HEK293T (cell line): ENCODE results near the gene CCDC126.

ENCODE experiments used
- CTCF ChIA-PET: fragments of 350-600 bp; formaldehyde crosslinking; extraction: SDS; loops from one replicate; lab custom pipeline; 2021; ENCODE audit warnings: antibody characterized with exemption, inconsistent platforms; lab: Yijun Ruan, JAX
- POLR2A ChIA-PET: fragments of 350-600 bp; formaldehyde crosslinking; extraction: SDS; loops from one replicate; lab custom pipeline; 2020; ENCODE audit warnings: antibody characterized with exemption, inconsistent platforms; lab: Yijun Ruan, JAX
- DNase-seq: peaks from one replicate; pipeline ENCODE4 v3.0.0; 2012; ENCODE audit warnings: mixed read lengths; ENCODE audit errors: extremely low spot score
- ARNT ChIP-seq: fragments of 450-650 bp; IDR thresholded peaks from 2 replicates; pipeline ENCODE4 v1.6.1; 2017; ENCODE audit warnings: mild to moderate bottlenecking
- BHLHE40 ChIP-seq: fragments of 450-650 bp; IDR thresholded peaks from 2 replicates; pipeline ENCODE4 v1.6.1; 2016; ENCODE audit warnings: mild to moderate bottlenecking, moderate library complexity, borderline replicate concordance
- CTBP1 ChIP-seq: fragments of 450-650 bp; IDR thresholded peaks from 2 replicates; pipeline ENCODE4 v1.6.1; 2016; ENCODE audit warnings: borderline replicate concordance
- ELF4 ChIP-seq: fragments of 450-650 bp; IDR thresholded peaks from 2 replicates; pipeline ENCODE4 v1.6.1; 2017; ENCODE audit warnings: antibody characterized with exemption
- FOXA1 ChIP-seq: fragments of 450-650 bp; IDR thresholded peaks from 2 replicates; pipeline ENCODE4 v1.6.1; 2016; ENCODE audit warnings: mild to moderate bottlenecking
- FOXK2 ChIP-seq: fragments of 450-650 bp; IDR thresholded peaks from 2 replicates; pipeline ENCODE4 v1.6.1; 2016; ENCODE audit warnings: mild to moderate bottlenecking
- FOXM1 ChIP-seq: fragments of 450-650 bp; IDR thresholded peaks from 2 replicates; pipeline ENCODE4 v1.6.1; 2017; ENCODE audit warnings: mild to moderate bottlenecking, borderline replicate concordance
- HDGF ChIP-seq: fragments of 450-650 bp; IDR thresholded peaks from 2 replicates; pipeline ENCODE4 v1.6.1; 2017; ENCODE audit warnings: antibody characterized with exemption, borderline replicate concordance
- L3MBTL2 ChIP-seq: fragments of 450-650 bp; conservative IDR thresholded peaks from 2 replicates; pipeline ENCODE4 v1.6.1; 2016; ENCODE audit warnings: mild to moderate bottlenecking
- LEF1 ChIP-seq: fragments of 450-650 bp; IDR thresholded peaks from 2 replicates; pipeline ENCODE4 v1.6.1; 2017; ENCODE audit warnings: mild to moderate bottlenecking, borderline replicate concordance
- NFRKB ChIP-seq: fragments of 450-650 bp; IDR thresholded peaks from 2 replicates; pipeline ENCODE4 v1.6.1; 2016; ENCODE audit warnings: mild to moderate bottlenecking, moderate library complexity
- PKNOX1 ChIP-seq: fragments of 450-650 bp; IDR thresholded peaks from 2 replicates; pipeline ENCODE4 v1.6.1; 2016
- SP1 ChIP-seq: fragments of 450-650 bp; IDR thresholded peaks from 2 replicates; pipeline ENCODE4 v1.6.1; 2017
- SUZ12 ChIP-seq: fragments of 450-650 bp; IDR thresholded peaks from 2 replicates; pipeline ENCODE4 v1.6.1; 2016; ENCODE audit warnings: mild to moderate bottlenecking
- TARDBP ChIP-seq: fragments of 450-650 bp; IDR thresholded peaks from 2 replicates; pipeline ENCODE4 v1.6.1; 2016
- ZNF384 ChIP-seq: fragments of 450-650 bp; IDR thresholded peaks from 2 replicates; pipeline ENCODE4 v1.6.1; 2016

CCDC126 gene

GRCh38 chr7:23604296-23604640 lies 7.1 kb downstream of the CCDC126 start:
- CTCF ChIA-PET = no interaction called here
- TF ChIP-seq ARNT (no peak), BHLHE40 (no peak), TARDBP (no peak), HDGF (no peak), ZNF384 (no peak), SP1 (no peak), PKNOX1 (no peak), SUZ12 (no peak), NFRKB (no peak), FOXK2 (no peak)
- POLR2A ChIA-PET = no interaction called here
- no peak for DNase-seq

GRCh38 chr7:23607130-23607529 lies 9.9 kb downstream of the CCDC126 start:
- POLR2A ChIA-PET = no interaction called here
- no peak for DNase-seq
- CTCF ChIA-PET = no interaction called here
- no peak for TF ChIP-seq NFRKB
- no peak for TF ChIP-seq FOXK2
- TF ChIP-seq CTBP1 = no peak
- no peak for TF ChIP-seq FOXA1
- TF ChIP-seq L3MBTL2 = no peak

- CTCF ChIA-PET = no interaction called here
- TF ChIP-seq LEF1 = no peak
- no peak for TF ChIP-seq BHLHE40
- TF ChIP-seq L3MBTL2 = no peak
- no peak for TF ChIP-seq ARNT
- no peak for TF ChIP-seq NFRKB
- no peak for TF ChIP-seq TARDBP
- no peak for TF ChIP-seq PKNOX1
- TF ChIP-seq FOXA1 = no peak
- POLR2A ChIA-PET = interaction anchor here (0.6 kb wide), 2 partner anchors 13 to 16 kb away, joined by 3 read pairs; no protein-coding TSS in a partner anchor
- no peak for DNase-seq
Measured at GRCh38 chr7:23607866-23608265, 10.7 kb downstream of the CCDC126 start.

- ChIA-PET CTCF (no interaction called here), POLR2A (no interaction called here)
- no peak for DNase-seq
- TF ChIP-seq ZNF384 (no peak), SUZ12 (no peak), FOXK2 (no peak), HDGF (no peak), LEF1 (no peak), TARDBP (no peak), L3MBTL2 (no peak), SP1 (no peak), ELF4 (no peak), CTBP1 (no peak), FOXM1 (no peak), BHLHE40 (no peak), FOXA1 (no peak), PKNOX1 (no peak), ARNT (no peak), NFRKB (no peak)
Measured at GRCh38 chr7:23615331-23615730, 18.1 kb downstream of the CCDC126 start.

- TF ChIP-seq CTBP1 (no peak), LEF1 (no peak), HDGF (no peak), SP1 (no peak), ARNT (no peak), SUZ12 (no peak), BHLHE40 (no peak), TARDBP (no peak)
- ChIA-PET POLR2A (no interaction called here), CTCF (interaction anchor here (0.7 kb wide), 1 partner anchor 84 kb away, joined by 7 read pairs; no protein-coding TSS in a partner anchor)
- DNase-seq = no peak
Measured at GRCh38 chr7:23616593-23616992, 19.4 kb downstream of the CCDC126 start.

- TF ChIP-seq SUZ12 (no peak), PKNOX1 (no peak), ARNT (no peak), L3MBTL2 (no peak), NFRKB (no peak), TARDBP (no peak), SP1 (no peak), LEF1 (no peak)
- ChIA-PET CTCF (no interaction called here), POLR2A (no interaction called here)
- DNase-seq = no peak
Measured at GRCh38 chr7:23617482-23617881, 20.3 kb downstream of the CCDC126 start.

- POLR2A ChIA-PET = no interaction called here
- TF ChIP-seq ELF4 (no peak), L3MBTL2 (no peak), CTBP1 (no peak), SP1 (no peak), TARDBP (no peak), NFRKB (no peak), BHLHE40 (no peak), HDGF (no peak), PKNOX1 (no peak), ARNT (no peak), FOXA1 (no peak), ZNF384 (no peak), FOXK2 (no peak), SUZ12 (no peak), FOXM1 (no peak), LEF1 (no peak)
- CTCF ChIA-PET = no interaction called here
- DNase-seq = no peak
Measured at GRCh38 chr7:23618241-23618640, 21.1 kb downstream of the CCDC126 start.
